ENCODE measurements around the gene ACTN1. TPM values are rescaled to one million over a fixed set of nuclear protein-coding genes. Genes with fewer than 3 reads are reported as not detected.

Gene ACTN1
- total RNA-seq, 1 donor from 2014 or later, result 133 TPM

- intact Hi-C loops (cut with micrococcal nuclease), result no loop called here
- Mint-ChIP-seq H3K36me3 (ENCODE audit: low read depth) (no peaks in the 10 kb centered on the region), H3K4me1 (ENCODE audit: low read depth) (peaks cover 16% of the 10 kb centered on the region), H3K27ac (no peak overlapping the region), H3K9me3 (no peaks in the 10 kb centered on the region), H3K4me3 (ENCODE audit: low read depth) (no peak overlapping the region), H3K27me3 (ENCODE audit: low read depth) (no peaks in the 10 kb centered on the region)
- DNase-seq (ENCODE audit: low spot score), result no peak
Observed at GRCh38 chr14:68940614-68941185, 38.4 kb downstream of the ACTN1 start.

GRCh38 chr14:68939893-68940613 lies 39.0 kb downstream of the ACTN1 start:
- DNase-seq (ENCODE audit: low spot score), result no peak
- Mint-ChIP-seq H3K9me3 (no peaks in the 10 kb centered on the region), H3K4me3 (ENCODE audit: low read depth) (no peak overlapping the region), H3K4me1 (ENCODE audit: low read depth) (peaks cover 12% of the 10 kb centered on the region), H3K27ac (no peak overlapping the region), H3K36me3 (ENCODE audit: low read depth) (no peaks in the 10 kb centered on the region), H3K27me3 (ENCODE audit: low read depth) (no peaks in the 10 kb centered on the region)
- intact Hi-C loops (cut with micrococcal nuclease), result loop anchor here (5.0 kb wide), 1 partner anchor 37 kb away; the partner anchor contains the start of gene ACTN1

- H3K4me3 Mint-ChIP-seq (ENCODE audit: low read depth), result no peak overlapping the region
- no peak overlapping the region for H3K27ac Mint-ChIP-seq
- H3K27me3 Mint-ChIP-seq (ENCODE audit: low read depth), result no peaks in the 10 kb centered on the region
- DNase-seq (ENCODE audit: low spot score), result no peak
- H3K9me3 Mint-ChIP-seq, result no peaks in the 10 kb centered on the region
- intact Hi-C loops (cut with micrococcal nuclease), result loop anchor here (5.0 kb wide), 1 partner anchor 38 kb away; the partner anchor contains the start of gene ACTN1
- H3K36me3 Mint-ChIP-seq (ENCODE audit: low read depth), result no peaks in the 10 kb centered on the region
- H3K4me1 Mint-ChIP-seq (ENCODE audit: low read depth), result peaks cover 17% of the 10 kb centered on the region
Observed at GRCh38 chr14:68939181-68939892, 39.8 kb downstream of the ACTN1 start.

GRCh38 chr14:68938271-68939150 lies 40.6 kb downstream of the ACTN1 start:
- DNase-seq (ENCODE audit: low spot score), result no peak
- intact Hi-C loops (cut with micrococcal nuclease), result loop anchor here (5.0 kb wide), 1 partner anchor 39 kb away; the partner anchor contains the start of gene ACTN1
- Mint-ChIP-seq H3K4me1 (ENCODE audit: low read depth) (peaks cover 18% of the 10 kb centered on the region), H3K27me3 (ENCODE audit: low read depth) (no peaks in the 10 kb centered on the region), H3K9me3 (no peaks in the 10 kb centered on the region), H3K27ac (no peak overlapping the region), H3K36me3 (ENCODE audit: low read depth) (no peaks in the 10 kb centered on the region), H3K4me3 (ENCODE audit: low read depth) (no peak overlapping the region)

- no peak for DNase-seq (ENCODE audit: low spot score)
- no peaks in the 10 kb centered on the region for H3K9me3 Mint-ChIP-seq
- H3K36me3 Mint-ChIP-seq (ENCODE audit: low read depth), result peaks cover 2% of the 10 kb centered on the region
- no peaks in the 10 kb centered on the region for H3K27me3 Mint-ChIP-seq (ENCODE audit: low read depth)
- H3K4me3 Mint-ChIP-seq (ENCODE audit: low read depth), result no peak overlapping the region
- H3K27ac Mint-ChIP-seq, result no peak overlapping the region
- H3K4me1 Mint-ChIP-seq (ENCODE audit: low read depth), result peaks cover 19% of the 10 kb centered on the region
- intact Hi-C loops (cut with micrococcal nuclease), result loop anchor here (5.0 kb wide), 1 partner anchor 40 kb away; the partner anchor contains the start of gene ACTN1
Observed at GRCh38 chr14:68937471-68938270, 41.4 kb downstream of the ACTN1 start.

GRCh38 chr14:68936980-68937379 lies 42.1 kb downstream of the ACTN1 start:
- Mint-ChIP-seq H3K4me3 (ENCODE audit: low read depth) (no peak overlapping the region), H3K4me1 (ENCODE audit: low read depth) (peaks cover 21% of the 10 kb centered on the region), H3K9me3 (no peaks in the 10 kb centered on the region), H3K27ac (no peak overlapping the region), H3K36me3 (ENCODE audit: low read depth) (peaks cover 4% of the 10 kb centered on the region), H3K27me3 (ENCODE audit: low read depth) (no peaks in the 10 kb centered on the region)
- DNase-seq (ENCODE audit: low spot score), result no peak
- intact Hi-C loops (cut with micrococcal nuclease), result loop anchor here (5.0 kb wide), 1 partner anchor 40 kb away; the partner anchor contains the start of gene ACTN1

GRCh38 chr14:68936476-68936875 lies 42.6 kb downstream of the ACTN1 start:
- Mint-ChIP-seq H3K36me3 (ENCODE audit: low read depth) (peaks cover 4% of the 10 kb centered on the region), H3K4me3 (ENCODE audit: low read depth) (no peak overlapping the region), H3K9me3 (no peaks in the 10 kb centered on the region), H3K27me3 (ENCODE audit: low read depth) (no peaks in the 10 kb centered on the region), H3K4me1 (ENCODE audit: low read depth) (peaks cover 23% of the 10 kb centered on the region), H3K27ac (no peak overlapping the region)
- intact Hi-C loops (cut with micrococcal nuclease), result loop anchor here (5.0 kb wide), 1 partner anchor 41 kb away; the partner anchor contains the start of gene ACTN1
- DNase-seq (ENCODE audit: low spot score), result no peak

GRCh38 chr14:68935761-68936214 lies 43.3 kb downstream of the ACTN1 start:
- no peak overlapping the region for H3K27ac Mint-ChIP-seq
- peaks cover 4% of the 10 kb centered on the region for H3K36me3 Mint-ChIP-seq (ENCODE audit: low read depth)
- no peaks in the 10 kb centered on the region for H3K27me3 Mint-ChIP-seq (ENCODE audit: low read depth)
- intact Hi-C loops (cut with micrococcal nuclease), result loop anchor here (5.0 kb wide), 1 partner anchor 42 kb away; the partner anchor contains the start of gene ACTN1
- H3K4me3 Mint-ChIP-seq (ENCODE audit: low read depth), result no peak overlapping the region
- H3K4me1 Mint-ChIP-seq (ENCODE audit: low read depth), result peaks cover 25% of the 10 kb centered on the region
- no peak for DNase-seq (ENCODE audit: low spot score)
- no peaks in the 10 kb centered on the region for H3K9me3 Mint-ChIP-seq

GRCh38 chr14:68934066-68934465 lies 45.0 kb downstream of the ACTN1 start:
- intact Hi-C loops (cut with micrococcal nuclease), result no loop called here
- H3K27ac Mint-ChIP-seq, result no peak overlapping the region
- H3K36me3 Mint-ChIP-seq (ENCODE audit: low read depth), result peaks cover 4% of the 10 kb centered on the region
- no peak overlapping the region for H3K4me3 Mint-ChIP-seq (ENCODE audit: low read depth)
- H3K4me1 Mint-ChIP-seq (ENCODE audit: low read depth), result peaks cover 25% of the 10 kb centered on the region
- no peak for DNase-seq (ENCODE audit: low spot score)
- H3K9me3 Mint-ChIP-seq, result no peaks in the 10 kb centered on the region
- H3K27me3 Mint-ChIP-seq (ENCODE audit: low read depth), result no peaks in the 10 kb centered on the region

- no peak overlapping the region for H3K27ac Mint-ChIP-seq
- peaks cover 4% of the 10 kb centered on the region for H3K36me3 Mint-ChIP-seq (ENCODE audit: low read depth)
- peaks cover 26% of the 10 kb centered on the region for H3K4me1 Mint-ChIP-seq (ENCODE audit: low read depth)
- no peaks in the 10 kb centered on the region for H3K27me3 Mint-ChIP-seq (ENCODE audit: low read depth)
- H3K4me3 Mint-ChIP-seq (ENCODE audit: low read depth), result no peak overlapping the region
- no peaks in the 10 kb centered on the region for H3K9me3 Mint-ChIP-seq
- intact Hi-C loops (cut with micrococcal nuclease), result no loop called here
- DNase-seq (ENCODE audit: low spot score), result no peak
Observed at GRCh38 chr14:68932686-68933085, 46.4 kb downstream of the ACTN1 start.

- H3K36me3 Mint-ChIP-seq (ENCODE audit: low read depth), result peaks cover 4% of the 10 kb centered on the region
- no peaks in the 10 kb centered on the region for H3K27me3 Mint-ChIP-seq (ENCODE audit: low read depth)
- H3K4me3 Mint-ChIP-seq (ENCODE audit: low read depth), result no peak overlapping the region
- intact Hi-C loops (cut with micrococcal nuclease), result no loop called here
- no peak overlapping the region for H3K27ac Mint-ChIP-seq
- peaks cover under 1% of the 10 kb centered on the region for H3K9me3 Mint-ChIP-seq
- no peak for DNase-seq (ENCODE audit: low spot score)
- peaks cover 26% of the 10 kb centered on the region for H3K4me1 Mint-ChIP-seq (ENCODE audit: low read depth)
Observed at GRCh38 chr14:68932231-68932630, 46.9 kb downstream of the ACTN1 start.

All from activated T-helper 2 cell treated with anti-CD3 and anti-CD28 coated beads, Interferon-gamma antibody, Interleukin-2, Interleukin-4, amounts not matched to agents 10 μg/mL and 5 μg/mL and 100 μg/mL, durations not matched to agents 14 hours and 24 hours and 36 hours (primary cell).